Heart right ventricle (tissue), 16 donors: ENCODE data around the gene C1S. TPM values are rescaled to one million over a fixed set of nuclear protein-coding genes. Genes with fewer than 3 reads are reported as not detected.

ENCODE experiments used
- ATAC-seq, 8 donors: fragments of 200-7000 bp; cut with Tn5 transposase; one replicate each; pipeline ENCODE4 v1.9.1; 2020; ENCODE audit warnings: mild to moderate bottlenecking in 8 of 8, moderate library complexity in 8 of 8, moderate number of reproducible peaks in 1 of 8
- DNase-seq, 2 donors: peaks; one replicate each; pipeline ENCODE4 v3.0.0-alpha.2; 2020
- H3K27ac ChIP-seq, 10 donors: fragments of 200-600 bp; sonication (generic) in 2 of 10; one replicate each; pipeline versions ENCODE4 v1.5.0 to v1.8.0; 2020 to 2022; ENCODE audit warnings: mild to moderate bottlenecking in 3 of 10
- H3K27me3 ChIP-seq, 7 donors: fragments of 200-600 bp; one replicate each; pipeline ENCODE4 v1.8.0; 2021 to 2022; ENCODE audit warnings: mild to moderate bottlenecking in 2 of 7
- H3K36me3 ChIP-seq, 9 donors: fragments of 200-600 bp; sonication (generic) in 1 of 9; one replicate each; pipeline versions ENCODE4 v1.5.0 to v1.8.0; 2020 to 2022; ENCODE audit warnings: mild to moderate bottlenecking in 2 of 9
- H3K4me1 ChIP-seq, 9 donors: fragments of 200-600 bp; sonication (generic) in 1 of 9; one replicate each; pipeline versions ENCODE4 v1.5.0 to v1.8.0; 2020 to 2022; ENCODE audit warnings: mild to moderate bottlenecking in 4 of 9
- H3K4me3 ChIP-seq, 10 donors: fragments of 200-600 bp; sonication (generic) in 2 of 10; one replicate each; pipeline versions ENCODE4 v1.5.0 to v1.8.0; 2020 to 2022; ENCODE audit warnings: mild to moderate bottlenecking in 7 of 10, moderate library complexity in 2 of 10
- H3K9me3 ChIP-seq, 11 donors: fragments of 200-600 bp in 10 of 11; sonication (generic) in 2 of 11; one replicate each; pipeline versions ENCODE4 v1.5.0 to v1.8.0; 2013 to 2022; ENCODE audit warnings: mild to moderate bottlenecking in 2 of 11, control low read depth in 1 of 11, moderate library complexity in 1 of 11
- CTCF ChIP-seq, 9 donors: fragments of 200-600 bp; sonication (generic) in 2 of 9; IDR thresholded peaks; one replicate each; pipeline versions ENCODE4 v1.5.0 to v1.8.0; 2021 to 2022; ENCODE audit warnings: antibody characterized with exemption in 9 of 9, mild to moderate bottlenecking in 5 of 9, moderate library complexity in 1 of 9
- WGBS, 2 donors: extraction: QIAGEN DNeasy Blood & Tissue Kit; methylation state at CpG; one replicate each; pipeline ENCODE4 v1.1.7; 2013; ENCODE audit warnings: inconsistent platforms in 1 of 2; 5-methylcytosine and 5-hydroxymethylcytosine counted together
- intact Hi-C, 10 donors: fragments of 100-400 bp; cut with DNase I; formaldehyde crosslinking; loops; one replicate each; pipeline versions ENCODE4 v1.11.1 to v1.14.2; 2022
- polyA plus RNA-seq, 2 donors: library from polyadenylated mRNA; stranded (reverse); fragments of 200-250 nt; gene quantifications; one replicate each; pipeline ENCODE4 v1.2.3, GENCODE V29; 2013
- total RNA-seq, 10 donors: library from RNA; stranded (reverse); fragmentation: NEBNext Ultra II Directional in 3 of 10; extraction: Animal tissue kit (Norgen Biotek cat#: 25700) in 3 of 10; gene quantifications; one replicate each; pipeline versions ENCODE4 v1.2.1 to v1.2.4, GENCODE V29; 2021 to 2023
- donor health status: Arrhythmogenic right ventricular cardiomyopathy.
- donor health status: ischemic (EF 13 %, LVEDD 7.1; RV severe dilation, severe dysfunction).
- donor health status: healthy with polysubstance abuse.
- donor health status: DM: no; HTN: yes; CAD: no.
- donor health status: DM: no; HTN: no; CAD: no.
- donor health status: ischemic (EF 25% LVEDD 6.9; RV normal size, moderate dysfunction).
- donor health status: ischemic (EF 25% LVEDD 5.7; RV mildly dilated, moderate dysfunction).
- donor health status: healthy.
- donor health status: DM: yes; HTN: yes; CAD: no.
- donor health status: Ischemic cardiomyopathy.
- donor health status: ischemic (EF 35%, LVEDD 5.7; RV mildly dilated, moderate dysfunction).
- donor health status: nonischemic (EF 11% LVEDD 7.7; RV severe dilation, severe dysfunction).
- donor health status: DM: yes; HTN: yes; CAD: no.
- donor health status: PGD.
- donor health status: ischemic (EF 29% LVEDD 5.4; RV normal size, mild dysfunction).
- donor health status: nonischemic (EF 23%, LVEDD 6.1; RV moderate dilation, normal function).

Gene C1S
- total and polyA plus RNA-seq, 12 donors = 25.1 to 151 (median 53.5) TPM

GRCh38 chr12:7107636-7108002, 47.1 kb downstream of the C1S start:
- H3K4me3 ChIP-seq = peak overlapping the region in 9 of 10 donors; percentile 41 to 70 (median 63)
- no peak for TF ChIP-seq CTCF (IDR thresholded peaks at IDR 0.05)
- peaks cover 0 to 13% (median 3%) of the 10 kb centered on the region in 11 donors for H3K9me3 ChIP-seq
- intact Hi-C loops = loop anchor here in 5 of 10 donors (2.0 to 10.0 kb wide), 4 partner anchors 45 to 163 kb away; partner anchors contain the start of genes C1S (in 4 of the 5), C12orf57 (in 1 of the 5) and RNU7-1 (in 1 of the 5)
- no peaks in the 10 kb centered on the region for H3K27me3 ChIP-seq
- no peak for DNase-seq
- peaks cover 0 to 36% (median 10%) of the 10 kb centered on the region in 9 donors for H3K4me1 ChIP-seq
- peaks cover 0 to 29% (median 0%) of the 10 kb centered on the region in 9 donors for H3K36me3 ChIP-seq
- WGBS, 2 donors = 65 to 78% methylated on average over 3 of the region's 3 CpGs
- ATAC-seq = no peak
- peak overlapping the region; percentile 70 to 98 (median 89) for H3K27ac ChIP-seq

GRCh38 chr12:7108003-7108795, 47.7 kb downstream of the C1S start:
- peak; percentile 80 to 93 (median 88) for ATAC-seq
- DNase-seq = peak; percentile 54 to 78
- peaks cover 0 to 38% (median 11%) of the 10 kb centered on the region in 9 donors for H3K4me1 ChIP-seq
- peaks cover 0 to 13% (median 3%) of the 10 kb centered on the region in 11 donors for H3K9me3 ChIP-seq
- intact Hi-C loops = loop anchor here in 5 of 10 donors (2.0 to 10.0 kb wide), 4 partner anchors 46 to 163 kb away; partner anchors contain the start of genes C1S (in 4 of the 5), C12orf57 (in 1 of the 5) and RNU7-1 (in 1 of the 5)
- no peak for TF ChIP-seq CTCF (IDR thresholded peaks at IDR 0.05)
- no peaks in the 10 kb centered on the region for H3K27me3 ChIP-seq
- H3K36me3 ChIP-seq = peaks cover 0 to 26% (median 0%) of the 10 kb centered on the region in 9 donors
- peak overlapping the region in 9 of 10 donors; percentile 41 to 70 (median 63) for H3K4me3 ChIP-seq
- 17 to 23% methylated on average over 30 of the region's 30 CpGs for WGBS, 2 donors
- peak overlapping the region; percentile 70 to 98 (median 89) for H3K27ac ChIP-seq

- intact Hi-C loops = loop anchor here in 6 of 10 donors (1.0 to 10.0 kb wide), 5 partner anchors 47 to 164 kb away; partner anchors contain the start of genes C1S (in 5 of the 6), C12orf57 (in 1 of the 6) and RNU7-1 (in 1 of the 6)
- ATAC-seq (peak; percentile 75 to 91 (median 88)), DNase-seq (peak; percentile 90)
- Histone ChIP-seq H3K36me3 (peaks cover 0 to 18% (median 0%) of the 10 kb centered on the region in 9 donors), H3K27ac (peak within 1 kb of the TSS; percentile 70 to 98 (median 89)), H3K4me1 (peaks cover 0 to 44% (median 14%) of the 10 kb centered on the region in 9 donors), H3K27me3 (no peaks in the 10 kb centered on the region), H3K4me3 (peak within 1 kb of the TSS in 9 of 10 donors; percentile 41 to 70 (median 63)), H3K9me3 (peaks cover 0 to 13% (median 3%) of the 10 kb centered on the region in 11 donors)
- 15 to 22% methylated on average over 21 to 23 of the region's 23 CpGs for WGBS, 2 donors
- TF ChIP-seq CTCF (IDR thresholded peaks at IDR 0.05) = peak; percentile 94 to 99 (median 97)
Measured at GRCh38 chr12:7108796-7109571, 48.5 kb downstream of the C1S start, which contains the start of gene C1RL. Gene C1RL, minus strand, starts transcription at chr12:7109214. Its CDS starts 34 bp downstream, at chr12:7109180.
